HepG2 (cell line): ENCODE data around the gene LAMP1. TPM values are rescaled to one million over a fixed set of nuclear protein-coding genes. Genes with fewer than 3 reads are reported as not detected.

Source experiments
- ATAC-seq: fragments of 200-7000 bp; cut with Tn5 transposase; 3 replicates; pipeline ENCODE4 v1.9.1; 2020; ENCODE audit warnings: mild to moderate bottlenecking, moderate library complexity
- BruUV-seq: library from RNA; stranded (reverse); fragments of 400-500 nt; replicated peaks from 2 replicates; lab custom pipeline; 2021; lab: Mats Ljungman, UMichigan
- CTCF ChIA-PET: fragments of 300-600 bp; formaldehyde crosslinking; extraction: SDS; loops from one replicate; lab custom pipeline; 2021; ENCODE audit warnings: low total read pairs, inconsistent platforms, low intra/inter-chr PET ratio; lab: Yijun Ruan, JAX
- POLR2A ChIA-PET: fragments of 350-600 bp; sonication (Branson Sonifier 250); formaldehyde crosslinking; loops from one replicate; lab custom pipeline; 2020; ENCODE audit warnings: antibody characterized with exemption, inconsistent platforms; lab: Yijun Ruan, JAX
- DNase-seq: peaks from one replicate; pipeline ENCODE4 v3.0.0-alpha.2; 2015; ENCODE audit warnings: low spot score
- FAIRE-seq: peaks from 3 replicates; lab custom pipeline; 2011; peaks lifted over from hg19 to GRCh38; lab: Jason Lieb, UNC
- H2AFZ ChIP-seq: one replicate; pipeline ENCODE4 v1.6.1; 2011; ENCODE audit warnings: low read length, inconsistent platforms
- H3K27ac ChIP-seq: fragments of 300-600 bp; 3 replicates; pipeline ENCODE4 v1.8.0; 2011; ENCODE audit warnings: mixed run types, mild to moderate bottlenecking, mixed read lengths, low read length, inconsistent platforms; ENCODE audit not compliant: insufficient read depth; ENCODE audit errors: extremely low read length
- H3K27me3 ChIP-seq, 2 experiments: fragments of 200-600 bp in 1 of 2; 2 replicates in 1 of 2; 3 replicates in 1 of 2; pipeline versions ENCODE4 v1.6.0 to v1.8.0; 2011; ENCODE audit warnings: low read length in 2 of 2, mild to moderate bottlenecking in 2 of 2, moderate library complexity in 2 of 2, inconsistent platforms in 1 of 2; ENCODE audit not compliant: insufficient read depth in 2 of 2, control insufficient read depth in 1 of 2
- H3K36me3 ChIP-seq, 2 experiments: fragments of 200-600 bp in 1 of 2; replicated peaks in 1 of 2; 2 replicates in 1 of 2; 3 replicates in 1 of 2; pipeline versions ENCODE4 v1.5.1 to v1.8.0; 2011; ENCODE audit warnings: low read length in 2 of 2, inconsistent platforms in 1 of 2; ENCODE audit not compliant: insufficient read depth in 2 of 2, control insufficient read depth in 1 of 2
- H3K4me1 ChIP-seq: 2 replicates; pipeline ENCODE4 v1.5.1; 2012; ENCODE audit warnings: low read length, inconsistent platforms; ENCODE audit not compliant: insufficient read depth
- H3K4me2 ChIP-seq: 2 replicates; pipeline ENCODE4 v1.6.0; 2011; ENCODE audit warnings: low read depth, low read length, inconsistent platforms
- H3K4me3 ChIP-seq, 3 experiments: fragments of 200-600 bp in 1 of 3; sonication (generic), shearing (Covaris generic) in 1 of 3; replicated peaks in 1 of 3; 2 replicates each; pipeline ENCODE4 v1.5.1; 2011 to 2016; ENCODE audit warnings: low read length in 3 of 3, inconsistent platforms in 2 of 3, low read depth in 2 of 3, mild to moderate bottlenecking in 2 of 3, control low read depth in 1 of 3, mixed read lengths in 1 of 3; ENCODE audit not compliant: insufficient read depth in 1 of 3
- H3K79me2 ChIP-seq: one replicate; pipeline ENCODE4 v1.6.1; 2011; ENCODE audit warnings: low read length, inconsistent platforms; ENCODE audit not compliant: insufficient read depth
- H3K9ac ChIP-seq: 2 replicates; pipeline ENCODE4 v1.6.0; 2011; ENCODE audit warnings: mild to moderate bottlenecking, low read depth, low read length, inconsistent platforms; ENCODE audit not compliant: insufficient read depth
- H3K9me3 ChIP-seq: 2 replicates; pipeline ENCODE4 v1.5.1; 2012; ENCODE audit warnings: mild to moderate bottlenecking, low read length
- H4K20me1 ChIP-seq: 2 replicates; pipeline ENCODE4 v1.6.0; 2011; ENCODE audit warnings: inconsistent platforms, mild to moderate bottlenecking, low read length, moderate library complexity; ENCODE audit not compliant: insufficient read depth
- AGO2 ChIP-seq: fragments of 200-400 bp; formaldehyde crosslinking; optimal IDR thresholded peaks from 2 replicates; pipeline ENCODE3; 2017; ENCODE audit warnings: mild to moderate bottlenecking, low read depth, low read length, moderate library complexity
- CHD4 ChIP-seq: fragments of 200-600 bp; sonication (generic); IDR thresholded peaks from 2 replicates; pipeline ENCODE4 v1.7.0; 2017; ENCODE audit warnings: mild to moderate bottlenecking, low read length, borderline replicate concordance
- ELK4 ChIP-seq: sonication (generic); formaldehyde crosslinking; IDR thresholded peaks from 2 replicates; pipeline ENCODE4 v1.9.0; 2021; ENCODE audit warnings: missing genetic modification reagents, borderline replicate concordance
- HMGA1 ChIP-seq: sonication (generic); formaldehyde crosslinking; conservative IDR thresholded peaks from 2 replicates; pipeline ENCODE4 v1.4.0; 2020; ENCODE audit warnings: missing genetic modification reagents
- HNF4A ChIP-seq: sonication (generic); formaldehyde crosslinking; IDR thresholded peaks from 2 replicates; pipeline ENCODE4 v1.4.0; 2020; ENCODE audit warnings: missing genetic modification reagents
- MIER2 ChIP-seq: IDR thresholded peaks from 2 replicates; pipeline ENCODE4 v1.6.1; 2016; ENCODE audit warnings: missing biosample characterization, missing genetic modification reagents
- NPAS2 ChIP-seq: sonication (generic); formaldehyde crosslinking; IDR thresholded peaks from 2 replicates; pipeline ENCODE4 v1.8.0; 2022; ENCODE audit warnings: mild to moderate bottlenecking, missing genetic modification reagents, borderline replicate concordance
- NR2F2 ChIP-seq: IDR thresholded peaks from 2 replicates; pipeline ENCODE4 v1.6.1; 2012; ENCODE audit warnings: low read depth, inconsistent platforms, borderline replicate concordance
- PAWR ChIP-seq: sonication (generic); formaldehyde crosslinking; IDR thresholded peaks from 2 replicates; pipeline ENCODE4 v1.4.0; 2020; ENCODE audit warnings: missing genetic modification reagents, mild to moderate bottlenecking, borderline replicate concordance
- POLR2G ChIP-seq: fragments of 200-400 bp; formaldehyde crosslinking; IDR thresholded peaks from 2 replicates; pipeline ENCODE4 v1.6.1; 2018; ENCODE audit warnings: mild to moderate bottlenecking, low read depth, low read length, moderate library complexity
- RBM22 ChIP-seq: fragments of 200-400 bp; formaldehyde crosslinking; optimal IDR thresholded peaks from 2 replicates; pipeline ENCODE3; 2017; ENCODE audit warnings: mild to moderate bottlenecking, low read length, moderate library complexity
- STAT5B ChIP-seq: sonication (generic); formaldehyde crosslinking; IDR thresholded peaks from 2 replicates; pipeline ENCODE4 v1.4.0; 2020; ENCODE audit warnings: missing genetic modification reagents
- TFAP4 ChIP-seq: sonication (generic); IDR thresholded peaks from 2 replicates; pipeline ENCODE4 v1.6.1; 2016; ENCODE audit warnings: low read depth, borderline replicate concordance
- ZBTB33 ChIP-seq: sonication (generic); formaldehyde crosslinking; IDR thresholded peaks from 2 replicates; pipeline ENCODE4 v1.4.0; 2020; ENCODE audit warnings: missing genetic modification reagents
- ZBTB8A ChIP-seq: sonication (generic); formaldehyde crosslinking; IDR thresholded peaks from 2 replicates; pipeline ENCODE4 v1.4.0; 2020; ENCODE audit warnings: mild to moderate bottlenecking, low read depth, missing genetic modification reagents, borderline replicate concordance
- ZNF256 ChIP-seq: sonication (generic); formaldehyde crosslinking; conservative IDR thresholded peaks from 2 replicates; pipeline ENCODE4 v1.4.0; 2020; ENCODE audit warnings: missing genetic modification reagents
- ZNF770 ChIP-seq: sonication (generic); formaldehyde crosslinking; IDR thresholded peaks from 2 replicates; pipeline ENCODE4 v1.5.0; 2020; ENCODE audit warnings: mild to moderate bottlenecking, missing genetic modification reagents
- ZSCAN21 ChIP-seq: sonication (generic); formaldehyde crosslinking; IDR thresholded peaks from 2 replicates; pipeline ENCODE4 v1.8.0; 2022; ENCODE audit warnings: mild to moderate bottlenecking, missing genetic modification reagents, moderate library complexity, borderline replicate concordance
- WGBS: methylation state at CpG from one replicate; pipeline ENCODE4 v1.1.6; 2017; ENCODE audit warnings: low lambda C conversion rate; 5-methylcytosine and 5-hydroxymethylcytosine counted together
- in situ Hi-C: cut with HindIII; loops from 2 replicates; pipeline ENCODE4 v1.10.0; 2017; ENCODE audit warnings: low pct_unique_long_range_greater_than_20kb; ENCODE audit not compliant: extremely low pct_ligation_motif_present
- intact Hi-C: fragments of 100-400 bp; cut with micrococcal nuclease; formaldehyde crosslinking; loops from one replicate; pipeline ENCODE4 v1.10.0; 2022; ENCODE audit not compliant: unreplicated experiment
- polyA plus RNA-seq, 8 experiments: library from polyadenylated mRNA; depleted of rRNA in 3 of 8; stranded (reverse) in 7 of 8; unstranded in 1 of 8; fragments of >200 nt; fragmentation: Illumina TruSeq in 4 of 8; extraction: Trizol in 4 of 8; gene quantifications; 2 replicates each; pipeline versions ENCODE4 v1.2.1 to v1.2.3, GENCODE V29; 2011 to 2016; ENCODE audit warnings: low read depth in 4 of 8, missing spikeins in 1 of 8, mixed read lengths in 1 of 8; ENCODE audit not compliant: insufficient read depth in 1 of 8
- total RNA-seq, 5 experiments: library from RNA; depleted of rRNA; stranded (reverse); fragments of >200 nt; fragmentation: Illumina TruSeq; extraction: Trizol; gene quantifications; 2 replicates each; pipeline ENCODE4 v1.2.3, GENCODE V29; 2016; ENCODE audit warnings: low read depth in 1 of 5

Gene LAMP1
- total and polyA plus RNA-seq, 2 of the 13 experiments (the other 11 are each of a cell fraction or from before 2014, with no cell fraction given) = 103 to 112 TPM

GRCh38 chr13:113322890-113323651 lies 26.0 kb downstream of the LAMP1 start:
- peak; percentile 34 for TF ChIP-seq AGO2
- no peak for TF ChIP-seq HNF4A (CRISPR knock-in tag)
- no peak for TF ChIP-seq ZNF770
- no peak for TF ChIP-seq STAT5B (CRISPR knock-in tag)
- no peak for TF ChIP-seq PAWR (CRISPR knock-in tag)
- no peak for TF ChIP-seq ZSCAN21 (CRISPR knock-in tag)
- TF ChIP-seq NPAS2 (CRISPR knock-in tag) = no peak
- TF ChIP-seq POLR2G = peak; percentile 58; the same call in 1 of the 2 replicates
- TF ChIP-seq ELK4 (CRISPR knock-in tag) = no peak
- TF ChIP-seq MIER2 (CRISPR knock-in tag) = no peak
- TF ChIP-seq ZBTB33 (CRISPR knock-in tag) = peak; percentile 22; the same call in 1 of the 2 replicates
- TF ChIP-seq ZNF256 (CRISPR knock-in tag) = no peak
- TF ChIP-seq NR2F2 = no peak
- TF ChIP-seq TFAP4 = no peak
- TF ChIP-seq ZBTB8A (CRISPR knock-in tag) = no peak
- peak; percentile 50 for TF ChIP-seq RBM22
- TF ChIP-seq HMGA1 (CRISPR knock-in tag) = no peak
- TF ChIP-seq CHD4 = no peak
- intact Hi-C loops (no loop called here), in situ Hi-C loops (no loop called here)
- H4K20me1 ChIP-seq = peaks cover 4% of the 10 kb centered on the region; the same call in 1 of the 2 replicates
- no peak overlapping the region for H3K9ac ChIP-seq
- FAIRE-seq (no peak), ATAC-seq (no peak), DNase-seq (no peak)
- TSS peak; percentile 83 for BruUV-seq
- no peaks in the 10 kb centered on the region for H3K27me3 ChIP-seq
- no peak overlapping the region for H3K27ac ChIP-seq
- no peaks in the 10 kb centered on the region for H3K4me1 ChIP-seq
- H3K36me3 ChIP-seq = peaks cover 23 to 63% of the 10 kb centered on the region in 2 experiments
- no peaks in the 10 kb centered on the region for H3K79me2 ChIP-seq
- no peaks in the 10 kb centered on the region for H3K9me3 ChIP-seq
- H3K4me2 ChIP-seq = no peak overlapping the region
- WGBS = 98% methylated on average over 25 of the region's 25 CpGs
- no peak overlapping the region for H3K4me3 ChIP-seq
- POLR2A ChIA-PET = no interaction called here
- CTCF ChIA-PET = no interaction called here
- H2AFZ ChIP-seq = no peak overlapping the region
